H1 (cell line): Measurements from ENCODE around the gene PRKAA2. TPM values are rescaled to one million over a fixed set of nuclear protein-coding genes. Genes with fewer than 3 reads are reported as not detected.

Source experiments
- CTCF ChIA-PET: fragments of 300-600 bp; sonication (Branson Sonifier 250); formaldehyde crosslinking; loops from one replicate; lab custom pipeline; 2021; ENCODE audit not compliant: partially characterized antibody; lab: Charles Lee
- POLR2A ChIA-PET: fragments of 300-600 bp; sonication (Branson Sonifier 250); formaldehyde crosslinking; loops from one replicate; lab custom pipeline; 2021; ENCODE audit warnings: inconsistent platforms; ENCODE audit not compliant: partially characterized antibody; lab: Charles Lee
- DNase-seq, 2 experiments: peaks; one replicate each; pipeline versions ENCODE4 v3.0.0 to v3.0.0-alpha.2; 2010 to 2022; ENCODE audit warnings: low spot score in 2 of 2, low read depth in 1 of 2, mixed read lengths in 1 of 2
- FAIRE-seq: peaks from 2 replicates; lab custom pipeline; 2011; peaks lifted over from hg19 to GRCh38; lab: Jason Lieb, UNC
- H2AFZ ChIP-seq: 2 replicates; pipeline ENCODE4 v1.8.1; 2012; ENCODE audit warnings: low read length, inconsistent platforms
- H2AK5ac ChIP-seq: 2 replicates; pipeline ENCODE4 v1.6.1; 2013; ENCODE audit warnings: low read depth, low read length
- H2BK120ac ChIP-seq: replicated peaks from 2 replicates; pipeline ENCODE3; 2013; ENCODE audit warnings: low read depth, low read length, inconsistent platforms
- H2BK12ac ChIP-seq: 2 replicates; pipeline ENCODE4 v1.6.1; 2013; ENCODE audit warnings: low read depth, low read length
- H2BK15ac ChIP-seq: 2 replicates; pipeline ENCODE4 v1.6.1; 2013; ENCODE audit warnings: low read length
- H2BK20ac ChIP-seq: 2 replicates; pipeline ENCODE4 v1.6.1; 2013; ENCODE audit warnings: low read length
- H2BK5ac ChIP-seq: 2 replicates; pipeline ENCODE4 v1.6.1; 2013; ENCODE audit warnings: low read depth, low read length
- H3K14ac ChIP-seq: 2 replicates; pipeline ENCODE4 v1.6.1; 2013; ENCODE audit warnings: inconsistent platforms; ENCODE audit not compliant: insufficient read length
- H3K18ac ChIP-seq: 2 replicates; pipeline ENCODE4 v1.6.1; 2013; ENCODE audit warnings: low read length; ENCODE audit errors: extremely low read depth
- H3K23ac ChIP-seq: 2 replicates; pipeline ENCODE4 v1.6.1; 2013; ENCODE audit warnings: inconsistent platforms; ENCODE audit not compliant: insufficient read length
- H3K23me2 ChIP-seq: 2 replicates; pipeline ENCODE4 v1.6.1; 2013; ENCODE audit warnings: low read depth, low read length
- H3K27ac ChIP-seq: 2 replicates; pipeline ENCODE4 v1.6.1; 2011; ENCODE audit warnings: low read depth, low read length, inconsistent platforms
- H3K27me3 ChIP-seq, 4 experiments: replicated peaks in 1 of 4; 1 replicate in 1 of 4; 2 replicates in 3 of 4; pipeline versions ENCODE4 v1.6.1 to v1.8.1; 2011 to 2013; ENCODE audit warnings: low read length in 3 of 4, mild to moderate bottlenecking in 3 of 4, inconsistent platforms in 2 of 4, mixed read lengths in 2 of 4, moderate library complexity in 1 of 4; ENCODE audit not compliant: control insufficient read depth in 3 of 4, insufficient read depth in 3 of 4; ENCODE audit errors: extremely low read depth in 1 of 4
- H3K36me3 ChIP-seq, 4 experiments: 2 replicates each; pipeline versions ENCODE4 v1.6.1 to v1.8.1; 2011 to 2013; ENCODE audit warnings: mild to moderate bottlenecking in 4 of 4, low read length in 3 of 4, moderate library complexity in 2 of 4, control low read depth in 1 of 4, inconsistent platforms in 1 of 4; ENCODE audit not compliant: insufficient read depth in 4 of 4, control insufficient read depth in 2 of 4
- H3K4ac ChIP-seq: replicated peaks from 2 replicates; pipeline ENCODE3; 2013; ENCODE audit warnings: low read length, low read depth, mixed read lengths, inconsistent platforms; ENCODE audit not compliant: insufficient read length
- H3K4me1 ChIP-seq, 4 experiments: replicated peaks in 1 of 4; 1 replicate in 1 of 4; 2 replicates in 3 of 4; pipeline versions ENCODE4 v1.6.1 to v1.8.1; 2011 to 2013; ENCODE audit warnings: low read length in 3 of 4, inconsistent platforms in 2 of 4, mixed read lengths in 1 of 4; ENCODE audit not compliant: insufficient read depth in 4 of 4, control insufficient read depth in 3 of 4
- H3K4me2 ChIP-seq, 2 experiments: 2 replicates each; pipeline versions ENCODE4 v1.6.1 to v1.8.1; 2011 to 2013; ENCODE audit warnings: low read depth in 2 of 2, low read length in 2 of 2, control low read depth in 1 of 2, inconsistent platforms in 1 of 2, mild to moderate bottlenecking in 1 of 2; ENCODE audit not compliant: insufficient read depth in 1 of 2
- H3K4me3 ChIP-seq, 4 experiments: fragments of 200-600, 300-600 bp in 1 of 4; sonication (generic), shearing (Covaris generic), sonication (Bioruptor Twin) in 1 of 4; 2 replicates each; pipeline versions ENCODE4 v1.5.1 to v1.8.1; 2011 to 2016; ENCODE audit warnings: low read length in 4 of 4, low read depth in 3 of 4, control low read depth in 2 of 4, inconsistent platforms in 2 of 4, mild to moderate bottlenecking in 2 of 4, mixed read lengths in 1 of 4, moderate library complexity in 1 of 4; ENCODE audit not compliant: insufficient read depth in 2 of 4; ENCODE audit errors: extremely low read depth in 1 of 4
- H3K56ac ChIP-seq: replicated peaks from 2 replicates; pipeline ENCODE3; 2013; ENCODE audit warnings: low read depth, mild to moderate bottlenecking, mixed read lengths, low read length, inconsistent platforms; ENCODE audit not compliant: insufficient read length
- H3K79me1 ChIP-seq: 2 replicates; pipeline ENCODE4 v1.6.1; 2013; ENCODE audit warnings: low read depth, low read length, control low read depth
- H3K79me2 ChIP-seq, 2 experiments: 2 replicates each; pipeline versions ENCODE4 v1.6.1 to v1.8.1; 2012 to 2013; ENCODE audit warnings: low read length in 2 of 2, mild to moderate bottlenecking in 2 of 2, inconsistent platforms in 1 of 2; ENCODE audit not compliant: insufficient read depth in 2 of 2, control insufficient read depth in 1 of 2
- H3K9ac ChIP-seq, 4 experiments: replicated peaks in 1 of 4; 1 replicate in 1 of 4; 2 replicates in 3 of 4; pipeline versions ENCODE4 v1.6.1 to v1.8.1; 2011 to 2013; ENCODE audit warnings: low read depth in 3 of 4, low read length in 3 of 4, control low read depth in 2 of 4, mild to moderate bottlenecking in 2 of 4, moderate library complexity in 2 of 4, inconsistent platforms in 1 of 4; ENCODE audit errors: extremely low read depth in 1 of 4
- H3K9me3 ChIP-seq, 2 experiments: 2 replicates each; pipeline versions ENCODE4 v1.6.1 to v1.8.1; 2012 to 2013; ENCODE audit warnings: mild to moderate bottlenecking in 2 of 2, moderate library complexity in 2 of 2, control low read depth in 1 of 2, inconsistent platforms in 1 of 2, low read depth in 1 of 2, low read length in 1 of 2, mixed read lengths in 1 of 2; ENCODE audit not compliant: insufficient read depth in 2 of 2
- H4K20me1 ChIP-seq, 2 experiments: replicated peaks in 1 of 2; 2 replicates each; pipeline versions ENCODE3 to v1.8.1; 2011 to 2013; ENCODE audit warnings: inconsistent platforms in 2 of 2, low read length in 2 of 2, mild to moderate bottlenecking in 1 of 2; ENCODE audit not compliant: insufficient read depth in 2 of 2, control insufficient read depth in 1 of 2
- H4K5ac ChIP-seq: 2 replicates; pipeline ENCODE4 v1.6.1; 2013; ENCODE audit warnings: low read length, low read depth, mixed read lengths, inconsistent platforms; ENCODE audit not compliant: insufficient read length
- H4K8ac ChIP-seq: 2 replicates; pipeline ENCODE4 v1.8.0; 2013; ENCODE audit warnings: mild to moderate bottlenecking, moderate library complexity, low read length, inconsistent platforms; ENCODE audit not compliant: insufficient read depth; ENCODE audit errors: extremely low read depth
- H4K91ac ChIP-seq: replicated peaks from 2 replicates; pipeline ENCODE3; 2013; ENCODE audit warnings: low read length, mixed read lengths, inconsistent platforms; ENCODE audit not compliant: insufficient read length
- BACH1 ChIP-seq: IDR thresholded peaks from 2 replicates; pipeline ENCODE4 v1.6.1; 2012; ENCODE audit warnings: low read length, improper control_type of control experiment
- CBX8 ChIP-seq: fragments of 300-800, 300-1000 bp; sonication (generic); IDR thresholded peaks from 2 replicates; pipeline ENCODE4 v1.7.1; 2016; ENCODE audit warnings: low read depth, low read length, borderline replicate concordance
- CREB1 ChIP-seq: IDR thresholded peaks from 2 replicates; pipeline ENCODE4 v1.6.1; 2012; ENCODE audit warnings: inconsistent platforms
- EP300 ChIP-seq, 2 experiments: IDR thresholded peaks; 1 replicate in 1 of 2; 2 replicates in 1 of 2; pipeline ENCODE4 v1.6.1; 2011 to 2012; ENCODE audit warnings: low read depth in 2 of 2, low read length in 2 of 2, mild to moderate bottlenecking in 2 of 2, borderline replicate concordance in 1 of 2, inconsistent platforms in 1 of 2, moderate library complexity in 1 of 2
- EZH2 ChIP-seq: fragments of 200-600 bp; sonication (generic); IDR thresholded peaks from 2 replicates; pipeline ENCODE4 v1.7.1; 2012; ENCODE audit warnings: low read depth, mild to moderate bottlenecking, moderate library complexity, low read length, inconsistent platforms; ENCODE audit not compliant: severe bottlenecking
- GABPA ChIP-seq: IDR thresholded peaks from 2 replicates; pipeline ENCODE4 v1.6.1; 2011; ENCODE audit warnings: mild to moderate bottlenecking, low read length, moderate library complexity, borderline replicate concordance; ENCODE audit not compliant: insufficient read depth
- PHF8 ChIP-seq: fragments of 200-600 bp; sonication (generic); conservative IDR thresholded peaks from 2 replicates; pipeline ENCODE4 v1.7.1; 2012; ENCODE audit warnings: low read depth, mild to moderate bottlenecking, inconsistent platforms, low read length, moderate library complexity
- POLR2A ChIP-seq, 2 experiments: IDR thresholded peaks; 1 replicate in 1 of 2; 2 replicates in 1 of 2; pipeline ENCODE4 v1.6.1; 2011; ENCODE audit warnings: low read depth in 2 of 2, low read length in 2 of 2, mild to moderate bottlenecking in 2 of 2; ENCODE audit errors: control extremely low read depth in 1 of 2
- SAP30 ChIP-seq: fragments of 300-600 bp; sonication (generic); IDR thresholded peaks from 2 replicates; pipeline ENCODE4 v1.7.1; 2012; ENCODE audit warnings: low read length, moderate library complexity, mild to moderate bottlenecking, inconsistent platforms; ENCODE audit not compliant: insufficient read depth, insufficient replicate concordance
- SRF ChIP-seq: IDR thresholded peaks from 2 replicates; pipeline ENCODE4 v1.6.1; 2011; ENCODE audit warnings: mild to moderate bottlenecking, low read depth, low read length, moderate library complexity
- WGBS, 2 experiments: shearing (Covaris generic) in 1 of 2; methylation state at CpG; one replicate each; pipeline versions ENCODE4 v1.1.6 to v1.1.7; 2013 to 2015; ENCODE audit warnings: low lambda C conversion rate in 2 of 2, mixed read lengths in 2 of 2, inconsistent platforms in 1 of 2, low coverage in 1 of 2, missing lambda C conversion rate in 1 of 2; ENCODE audit not compliant: insufficient replicate concordance in 2 of 2, insufficient coverage in 1 of 2, insufficient read length in 1 of 2; ENCODE audit errors: extremely low coverage in 1 of 2, missing lambda C conversion rate in 1 of 2; 5-methylcytosine and 5-hydroxymethylcytosine counted together
- polyA plus RNA-seq, 7 experiments: library from polyadenylated mRNA; depleted of rRNA in 3 of 7; stranded (reverse) in 5 of 7; unstranded in 2 of 7; fragments of >200 nt in 5 of 7; fragments of 200-250 nt in 2 of 7; gene quantifications; 1 replicate in 5 of 7; 2 replicates in 1 of 7; 4 replicates in 1 of 7; pipeline versions ENCODE4 v1.2.1 to v1.2.3, GENCODE V29; 2011 to 2013; ENCODE audit warnings: missing spikeins in 2 of 7, mixed read lengths in 2 of 7
- total RNA-seq: library from RNA; stranded (reverse); fragmentation: NEBNext Ultra II Directional; extraction: Animal tissue kit (Norgen Biotek cat#: 25700); gene quantifications from 2 replicates; pipeline ENCODE4 v1.2.1, GENCODE V29; 2021
- TF ChIP-seq, protein P1 (sequence below), 3 experiments: IDR thresholded peaks; 1 replicate in 2 of 3; 2 replicates in 1 of 3; pipeline versions ENCODE4 v1.5.1 to v1.6.1; 2011; ENCODE audit warnings: low read length in 3 of 3, mild to moderate bottlenecking in 3 of 3, inconsistent platforms in 2 of 3, low read depth in 1 of 3, moderate library complexity in 1 of 3; ENCODE audit not compliant: insufficient read depth in 1 of 3; ENCODE audit errors: control extremely low read depth in 1 of 3

PRKAA2 gene
- total and polyA plus RNA-seq, 2 of the 8 experiments (the other 6 are each of a cell fraction or from before 2014, with no cell fraction given): 2.6 to 6.4 TPM

DNA sequence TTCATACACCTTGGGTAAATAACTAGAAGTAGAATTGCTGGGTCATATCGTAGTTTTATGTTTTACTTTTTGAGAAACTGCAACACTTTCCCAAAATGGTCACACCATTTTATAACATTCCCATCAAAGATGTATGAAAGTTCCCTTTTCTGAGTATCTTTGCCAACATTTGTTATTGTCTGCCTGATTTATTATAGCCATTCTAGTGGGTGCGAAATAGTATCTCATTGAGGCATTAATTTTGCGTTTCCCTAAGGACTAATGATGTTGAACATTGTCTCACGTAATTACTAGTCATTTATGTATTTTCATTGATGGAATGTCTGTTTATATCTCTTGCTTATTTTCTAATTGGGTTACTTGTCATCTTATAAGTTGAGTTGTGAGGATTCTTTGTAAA, 3.4 kb downstream of the PRKAA2 start:
- Histone ChIP-seq H2BK12ac (no peak overlapping the region), H3K27me3 (peaks cover 0 to 10% (median 1%) of the 10 kb centered on the region in 4 experiments; a peak in 1 of 7 replicates)
- TF ChIP-seq EZH2: no peak
- TF ChIP-seq CBX8: no peak
- no peak for TF ChIP-seq PHF8
- no peak for TF ChIP-seq BACH1
- no peak for TF ChIP-seq SAP30
- no peak for TF ChIP-seq SRF
- TF ChIP-seq POLR2A (IDR thresholded peaks at IDR 0.05; ENCODE audit: control extremely low read depth in 1 of 2, low read depth in 2 of 2, low read length in 2 of 2): no peak
- TF ChIP-seq EP300 (IDR thresholded peaks at IDR 0.05; ENCODE audit: borderline replicate concordance in 1 of 2, low read depth in 2 of 2, low read length in 2 of 2): no peak
- TF ChIP-seq CREB1: no peak
- TF ChIP-seq, protein P1, sequence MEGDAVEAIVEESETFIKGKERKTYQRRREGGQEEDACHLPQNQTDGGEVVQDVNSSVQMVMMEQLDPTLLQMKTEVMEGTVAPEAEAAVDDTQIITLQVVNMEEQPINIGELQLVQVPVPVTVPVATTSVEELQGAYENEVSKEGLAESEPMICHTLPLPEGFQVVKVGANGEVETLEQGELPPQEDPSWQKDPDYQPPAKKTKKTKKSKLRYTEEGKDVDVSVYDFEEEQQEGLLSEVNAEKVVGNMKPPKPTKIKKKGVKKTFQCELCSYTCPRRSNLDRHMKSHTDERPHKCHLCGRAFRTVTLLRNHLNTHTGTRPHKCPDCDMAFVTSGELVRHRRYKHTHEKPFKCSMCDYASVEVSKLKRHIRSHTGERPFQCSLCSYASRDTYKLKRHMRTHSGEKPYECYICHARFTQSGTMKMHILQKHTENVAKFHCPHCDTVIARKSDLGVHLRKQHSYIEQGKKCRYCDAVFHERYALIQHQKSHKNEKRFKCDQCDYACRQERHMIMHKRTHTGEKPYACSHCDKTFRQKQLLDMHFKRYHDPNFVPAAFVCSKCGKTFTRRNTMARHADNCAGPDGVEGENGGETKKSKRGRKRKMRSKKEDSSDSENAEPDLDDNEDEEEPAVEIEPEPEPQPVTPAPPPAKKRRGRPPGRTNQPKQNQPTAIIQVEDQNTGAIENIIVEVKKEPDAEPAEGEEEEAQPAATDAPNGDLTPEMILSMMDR (IDR thresholded peaks at IDR 0.05; ENCODE audit: control extremely low read depth in 1 of 3, insufficient read depth in 1 of 3, low read depth in 1 of 3, low read length in 3 of 3): no peak
- TF ChIP-seq GABPA: no peak

More for the DNA sequence above, 3.4 kb downstream of the PRKAA2 start:
- ChIA-PET POLR2A (no interaction called here), CTCF (no interaction called here)
- Histone ChIP-seq H3K4me1 (peaks cover 0 to 2% (median under 1%) of the 10 kb centered on the region in 4 experiments; a peak in 1 of 7 replicates), H3K27ac (no peak overlapping the region), H3K14ac (no peak overlapping the region), H4K91ac (no peak overlapping the region), H4K20me1 (no peaks in the 10 kb centered on the region), H4K5ac (no peak overlapping the region), H3K56ac (no peak overlapping the region), H3K79me1 (no peaks in the 10 kb centered on the region), H2BK20ac (no peak overlapping the region), H3K23ac (no peak overlapping the region), H3K18ac (no peak overlapping the region), H3K9me3 (no peaks in the 10 kb centered on the region), H2BK120ac (no peak overlapping the region), H3K23me2 (peaks cover 6% of the 10 kb centered on the region), H3K9ac (no peak overlapping the region), H3K4me2 (no peak overlapping the region), H2AK5ac (no peak overlapping the region), H2AFZ (no peak overlapping the region), H4K8ac (no peak overlapping the region), H3K36me3 (no peaks in the 10 kb centered on the region), H2BK5ac (no peak overlapping the region), H3K4me3 (no peak overlapping the region), H3K79me2 (peaks cover 0 to 57% of the 10 kb centered on the region in 2 experiments; a peak in 2 of 4 replicates), H3K4ac (no peak overlapping the region), H2BK15ac (no peak overlapping the region)
- FAIRE-seq: no peak
- 70% methylated on average over 4 of the region's 4 CpGs; no CpG with 5 or more reads in 1 of the 2 experiments for WGBS, 2 experiments
- DNase-seq: no peak
